Lung (tissue), 12 donors: Measurements from ENCODE around the gene ANTXR1. TPM values are rescaled to one million over a fixed set of nuclear protein-coding genes. Genes with fewer than 3 reads are reported as not detected.

Experiments
- ATAC-seq: fragments of 200-7000 bp; cut with Tn5 transposase; one replicate; pipeline ENCODE4 v1.9.1; 2020; ENCODE audit warnings: moderate number of reproducible peaks; ENCODE audit not compliant: insufficient read depth, low FRiP score
- DNase-seq, 3 donors: peaks; one replicate each; pipeline ENCODE4 v3.0.0-alpha.2; 2013 to 2017
- H3K27ac ChIP-seq, 2 donors: one replicate each; pipeline ENCODE4 v1.5.1; 2013; ENCODE audit warnings: mild to moderate bottlenecking in 2 of 2, moderate library complexity in 2 of 2, control low read depth in 1 of 2, inconsistent platforms in 1 of 2, low read depth in 1 of 2, low read length in 1 of 2
- H3K27me3 ChIP-seq, 3 donors: one replicate each; pipeline ENCODE4 v1.5.1; 2013; ENCODE audit warnings: low read length in 2 of 3; ENCODE audit not compliant: control insufficient read depth in 3 of 3, insufficient read depth in 3 of 3
- H3K36me3 ChIP-seq, 4 donors: one replicate each; pipeline ENCODE4 v1.5.1; 2013; ENCODE audit warnings: low read length in 4 of 4, mild to moderate bottlenecking in 1 of 4, moderate library complexity in 1 of 4; ENCODE audit not compliant: control insufficient read depth in 4 of 4, insufficient read depth in 4 of 4
- H3K4me1 ChIP-seq, 5 donors: one replicate each; pipeline ENCODE4 v1.5.1; 2013; ENCODE audit warnings: low read length in 5 of 5, mild to moderate bottlenecking in 2 of 5, moderate library complexity in 1 of 5; ENCODE audit not compliant: control insufficient read depth in 5 of 5, insufficient read depth in 5 of 5
- H3K4me3 ChIP-seq: one replicate; pipeline ENCODE4 v1.5.1; 2013; ENCODE audit warnings: mild to moderate bottlenecking, control low read depth, moderate library complexity
- H3K9ac ChIP-seq, 2 donors: one replicate each; pipeline ENCODE4 v1.5.1; 2013; ENCODE audit warnings: low read length in 2 of 2, control low read depth in 1 of 2; ENCODE audit not compliant: insufficient read depth in 1 of 2
- H3K9me3 ChIP-seq, 4 donors: one replicate each; pipeline ENCODE4 v1.5.1; 2013; ENCODE audit warnings: low read length in 3 of 4, mild to moderate bottlenecking in 1 of 4, moderate library complexity in 1 of 4; ENCODE audit not compliant: control insufficient read depth in 4 of 4, insufficient read depth in 3 of 4
- WGBS, 2 donors: extraction: QIAGEN DNeasy Blood & Tissue Kit; methylation state at CpG; one replicate each; pipeline ENCODE4 v1.1.7; 2013; 5-methylcytosine and 5-hydroxymethylcytosine counted together
- polyA plus RNA-seq, 2 donors: library from polyadenylated mRNA; stranded (reverse); fragments of 200-250 nt; gene quantifications; one replicate each; pipeline ENCODE4 v1.2.1, GENCODE V29; 2013
- total RNA-seq, 2 donors: library from RNA; depleted of rRNA in 1 of 2; stranded (reverse); fragments of >200 nt in 1 of 2; gene quantifications; one replicate each; pipeline ENCODE4 v1.2.1, GENCODE V29; 2014 to 2021
- TF ChIP-seq, protein P1 (sequence below): IDR thresholded peaks from 2 replicates; pipeline ENCODE4 v1.5.1; 2012; ENCODE audit warnings: mild to moderate bottlenecking; ENCODE audit errors: control extremely low read depth, extremely low read depth
- donor health status: control.
- donor health status: control.
- donor health status: Bipolar disorder and iron deficiency.
- donor health status: healthy.
- donor health status: DM: yes; HTN: yes; CAD: no.

ANTXR1 gene
- total and polyA plus RNA-seq, 4 donors = 13.4 to 81.0 (median 34.8) TPM

DNA sequence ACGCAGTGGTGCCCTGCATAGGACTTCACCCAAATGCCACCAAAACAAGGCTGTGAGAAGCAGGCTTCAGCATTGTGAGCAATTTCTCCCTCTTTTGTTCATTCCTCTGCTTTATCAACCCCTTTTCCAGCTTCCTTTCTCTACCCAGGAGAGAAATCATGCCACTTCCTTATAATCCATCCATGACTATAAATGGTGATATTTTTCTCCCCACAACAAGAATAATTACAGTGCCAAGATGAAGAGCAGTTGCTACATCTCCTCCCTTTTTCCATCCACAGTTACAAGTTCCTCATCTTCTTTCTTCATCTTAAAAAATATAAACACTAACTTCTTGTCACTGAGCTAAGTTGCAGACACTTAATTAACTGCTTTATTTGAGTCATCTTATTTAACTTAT, 167.2 kb downstream of the ANTXR1 start:
- Histone ChIP-seq H3K36me3 (peaks cover 0 to 18% (median 4%) of the 10 kb centered on the region in 4 donors), H3K9ac (no peak overlapping the region), H3K27me3 (no peaks in the 10 kb centered on the region), H3K4me3 (no peak overlapping the region), H3K9me3 (no peaks in the 10 kb centered on the region), H3K27ac (peak overlapping the region in 1 of 2 donors; percentile 15), H3K4me1 (peaks cover 0 to 47% (median 11%) of the 10 kb centered on the region in 5 donors)
- TF ChIP-seq, protein P1, sequence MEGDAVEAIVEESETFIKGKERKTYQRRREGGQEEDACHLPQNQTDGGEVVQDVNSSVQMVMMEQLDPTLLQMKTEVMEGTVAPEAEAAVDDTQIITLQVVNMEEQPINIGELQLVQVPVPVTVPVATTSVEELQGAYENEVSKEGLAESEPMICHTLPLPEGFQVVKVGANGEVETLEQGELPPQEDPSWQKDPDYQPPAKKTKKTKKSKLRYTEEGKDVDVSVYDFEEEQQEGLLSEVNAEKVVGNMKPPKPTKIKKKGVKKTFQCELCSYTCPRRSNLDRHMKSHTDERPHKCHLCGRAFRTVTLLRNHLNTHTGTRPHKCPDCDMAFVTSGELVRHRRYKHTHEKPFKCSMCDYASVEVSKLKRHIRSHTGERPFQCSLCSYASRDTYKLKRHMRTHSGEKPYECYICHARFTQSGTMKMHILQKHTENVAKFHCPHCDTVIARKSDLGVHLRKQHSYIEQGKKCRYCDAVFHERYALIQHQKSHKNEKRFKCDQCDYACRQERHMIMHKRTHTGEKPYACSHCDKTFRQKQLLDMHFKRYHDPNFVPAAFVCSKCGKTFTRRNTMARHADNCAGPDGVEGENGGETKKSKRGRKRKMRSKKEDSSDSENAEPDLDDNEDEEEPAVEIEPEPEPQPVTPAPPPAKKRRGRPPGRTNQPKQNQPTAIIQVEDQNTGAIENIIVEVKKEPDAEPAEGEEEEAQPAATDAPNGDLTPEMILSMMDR = no peak
- 87 to 100% methylated on average over 1 of the region's 1 CpG for WGBS, 2 donors
- ATAC-seq = no peak
- DNase-seq = no peak

DNA sequence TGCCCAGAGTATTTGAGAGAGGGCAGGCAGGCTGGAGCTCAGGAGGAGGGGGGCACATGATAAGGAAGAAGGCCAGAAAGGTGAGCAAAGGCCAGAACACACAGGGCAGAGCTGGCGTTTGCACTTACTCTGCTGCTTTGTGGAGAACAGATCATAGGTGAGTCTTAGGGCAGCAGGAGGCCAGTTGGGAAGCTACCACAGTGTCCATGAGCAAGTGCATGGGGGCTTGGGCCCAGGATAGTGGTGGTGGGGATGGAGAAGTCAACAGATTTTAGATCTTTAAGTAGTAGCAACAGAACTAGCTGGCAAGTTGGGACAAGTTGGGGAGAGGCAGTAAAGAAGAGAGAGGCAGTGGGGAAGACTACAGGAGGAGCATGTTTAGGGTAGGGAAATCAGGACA, 168.0 kb downstream of the ANTXR1 start:
- peaks cover 0 to 22% (median 6%) of the 10 kb centered on the region in 4 donors for H3K36me3 ChIP-seq
- H3K9ac ChIP-seq = no peak overlapping the region
- WGBS, 2 donors = 89 to 90% methylated on average over 1 of the region's 1 CpG
- H3K27ac ChIP-seq = peak overlapping the region in 1 of 2 donors; percentile 21
- no peak for DNase-seq
- no peaks in the 10 kb centered on the region for H3K9me3 ChIP-seq
- no peaks in the 10 kb centered on the region for H3K27me3 ChIP-seq
- TF ChIP-seq, protein P1 = no peak
- ATAC-seq = no peak
- peaks cover 0 to 41% (median 10%) of the 10 kb centered on the region in 5 donors for H3K4me1 ChIP-seq
- H3K4me3 ChIP-seq = no peak overlapping the region

DNA sequence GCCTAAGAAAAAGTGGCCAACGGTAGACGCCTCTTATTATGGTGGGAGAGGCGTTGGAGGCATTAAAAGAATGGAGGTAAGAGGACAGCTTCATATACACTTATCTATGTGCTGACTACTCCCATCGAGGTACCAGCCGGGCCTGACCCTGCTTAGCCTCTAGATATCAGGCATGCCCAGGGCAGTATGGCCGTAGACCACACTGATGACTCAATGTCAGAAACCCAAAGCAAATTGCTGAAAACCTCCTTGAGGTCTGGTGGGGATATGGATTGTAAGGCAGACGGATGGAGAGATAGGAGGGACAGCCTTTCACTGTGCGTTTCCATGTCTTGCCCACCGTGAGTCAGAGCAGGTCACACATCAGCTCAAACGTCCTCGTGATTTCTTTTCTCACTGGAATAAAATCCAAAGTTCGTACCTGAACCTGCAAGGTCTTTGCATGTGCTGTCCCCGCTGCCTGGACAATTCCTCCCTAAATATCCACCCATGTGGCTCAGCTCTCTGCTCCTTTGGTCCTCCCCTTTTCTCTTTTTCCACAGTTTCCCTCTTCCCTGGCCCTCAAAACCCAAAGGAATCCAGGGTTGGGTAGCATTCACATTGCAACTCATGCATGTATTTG, 168.9 kb downstream of the ANTXR1 start:
- 92 to 99% methylated on average over 13 of the region's 13 CpGs for WGBS, 2 donors
- Histone ChIP-seq H3K27me3 (no peaks in the 10 kb centered on the region), H3K4me1 (peaks cover 0 to 33% (median 10%) of the 10 kb centered on the region in 5 donors), H3K9me3 (no peaks in the 10 kb centered on the region), H3K27ac (no peak overlapping the region), H3K4me3 (no peak overlapping the region), H3K9ac (no peak overlapping the region), H3K36me3 (peaks cover 0 to 23% (median 9%) of the 10 kb centered on the region in 4 donors)
- no peak for ATAC-seq
- TF ChIP-seq, protein P1 = no peak
- no peak for DNase-seq
